Mesodermal cell (in vitro differentiated cells): ENCODE measurements around the gene ZSCAN25.

Experiments
- H3K27ac ChIP-seq: 2 replicates; pipeline ENCODE4 v1.7.0; 2013; ENCODE audit warnings: mild to moderate bottlenecking, low read depth, low read length, moderate library complexity; ENCODE audit not compliant: severe bottlenecking
- H3K36me3 ChIP-seq: 2 replicates; pipeline ENCODE4 v1.7.1; 2013; ENCODE audit warnings: mild to moderate bottlenecking, low read length, moderate library complexity; ENCODE audit not compliant: control insufficient read depth, insufficient read depth
- H3K4me1 ChIP-seq: one replicate; pipeline ENCODE4 v1.7.1; 2013; ENCODE audit warnings: mild to moderate bottlenecking, low read length; ENCODE audit not compliant: insufficient read depth, control insufficient read depth, poor library complexity, severe bottlenecking
- H3K4me3 ChIP-seq: 2 replicates; pipeline ENCODE4 v1.7.0; 2013; ENCODE audit warnings: low read length, control low read depth, mild to moderate bottlenecking; ENCODE audit not compliant: insufficient read depth, poor library complexity, severe bottlenecking; ENCODE audit errors: extremely low read depth
- H3K9me3 ChIP-seq: 2 replicates; pipeline ENCODE4 v1.7.1; 2013; ENCODE audit warnings: mild to moderate bottlenecking, low read length, moderate library complexity; ENCODE audit not compliant: control insufficient read depth
- WGBS, 2 experiments: methylation state at CpG; one replicate each; pipeline ENCODE4 v1.1.5; 2013; ENCODE audit warnings: missing lambda C conversion rate in 2 of 2; ENCODE audit not compliant: insufficient coverage in 2 of 2; 5-methylcytosine and 5-hydroxymethylcytosine counted together

The ZSCAN25 gene

DNA sequence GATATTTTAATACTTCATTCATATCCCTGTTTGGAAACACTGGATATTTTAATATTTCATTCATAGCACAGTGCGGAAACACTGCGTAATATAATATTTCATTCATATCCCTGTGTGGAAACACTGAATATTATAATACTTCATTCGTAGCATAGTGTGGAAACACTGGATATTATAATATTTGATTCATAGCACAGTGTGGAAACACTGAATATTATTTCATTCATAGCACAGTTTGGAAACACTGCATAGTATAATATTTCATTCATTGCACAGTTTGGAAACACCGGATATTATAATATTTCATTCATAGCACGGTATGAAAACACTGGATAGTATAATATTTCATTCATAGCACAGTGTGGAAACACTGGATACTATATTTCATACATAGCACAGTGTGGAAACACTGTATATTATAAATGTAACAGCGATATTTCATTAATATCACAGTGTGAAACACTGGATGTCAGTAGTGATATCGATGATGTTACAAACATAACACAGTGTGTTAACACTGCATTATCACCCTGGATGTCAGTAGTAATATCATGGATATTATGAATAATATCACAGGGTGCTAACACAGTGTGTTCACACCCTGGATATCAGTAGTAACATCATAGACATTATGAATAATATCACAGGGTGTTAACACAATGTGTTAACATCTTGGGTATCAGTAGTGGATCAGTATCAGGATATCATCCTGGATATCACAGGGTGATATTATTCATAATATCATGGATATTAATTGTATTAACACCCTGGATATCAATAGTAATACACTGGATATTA lies 21.6 kb upstream of the ZSCAN25 start:
- no CpG with 5 or more reads among the region's 7 CpGs for whole genome bisulfite sequencing, 2 experiments
- Histone ChIP-seq H3K4me1 (no peaks in the 10 kb centered on the region), H3K27ac (no peak overlapping the region), H3K9me3 (no peaks in the 10 kb centered on the region), H3K36me3 (no peaks in the 10 kb centered on the region), H3K4me3 (no peak overlapping the region)

DNA sequence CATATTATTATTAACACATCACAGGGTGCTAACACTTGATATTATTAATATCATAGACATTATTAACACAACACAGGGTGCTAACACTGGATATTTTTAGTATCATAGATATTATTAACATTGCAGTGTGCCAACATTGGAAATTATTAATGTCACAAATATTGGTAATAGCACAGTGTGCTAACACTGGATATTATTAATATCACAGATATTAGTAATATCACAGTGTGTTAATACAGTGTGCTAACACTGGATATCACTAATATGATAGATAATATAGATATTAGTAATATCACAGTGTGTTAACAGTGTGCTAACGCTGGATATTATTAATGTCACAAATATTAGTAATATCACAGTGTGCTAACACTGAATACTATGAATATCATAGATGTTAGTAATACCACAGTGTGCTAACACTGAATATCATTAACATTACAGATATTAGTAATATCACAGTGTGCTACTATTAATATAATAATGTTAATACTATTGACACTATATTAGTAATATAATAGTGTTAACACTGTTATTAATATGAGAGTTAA lies 20.3 kb upstream of the ZSCAN25 start:
- Histone ChIP-seq H3K4me3 (no peak overlapping the region), H3K4me1 (no peaks in the 10 kb centered on the region), H3K27ac (no peak overlapping the region), H3K36me3 (no peaks in the 10 kb centered on the region), H3K9me3 (no peaks in the 10 kb centered on the region)
- WGBS, 2 experiments = no CpG with 5 or more reads among the region's 1 CpG

DNA sequence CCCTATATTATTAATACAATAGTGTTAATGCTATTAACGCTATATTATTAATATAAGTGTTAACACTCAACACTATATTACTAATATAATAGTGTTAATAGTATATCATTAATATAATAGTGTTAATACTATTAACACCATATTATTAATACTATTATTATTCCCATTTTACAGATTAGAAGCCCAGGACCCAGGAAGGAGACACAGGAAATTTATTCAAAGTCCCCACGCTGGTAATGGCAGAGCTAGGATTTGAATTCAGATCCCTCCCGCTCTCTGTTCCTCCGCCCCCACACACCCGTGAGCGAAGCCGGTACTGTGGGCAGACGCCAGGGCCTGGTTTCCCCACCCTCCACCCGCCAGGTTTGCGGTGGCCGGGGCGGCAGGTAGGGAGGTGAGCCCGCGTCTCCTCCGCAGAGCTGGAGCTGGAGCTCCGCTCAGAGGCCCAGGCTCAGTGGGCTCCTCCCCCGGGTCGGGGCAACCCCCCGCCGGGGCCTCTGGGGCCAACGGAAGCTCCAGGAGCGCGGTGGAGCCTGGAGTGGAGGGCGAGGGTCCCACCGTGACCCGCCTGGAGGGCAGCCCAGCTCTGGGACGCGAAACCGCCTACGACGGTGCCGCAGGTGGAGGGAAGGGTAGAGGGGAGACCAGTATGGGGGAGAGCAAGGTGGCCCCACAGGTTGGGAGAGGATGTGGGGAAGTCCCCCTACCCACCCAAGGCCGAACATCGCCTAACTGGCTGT lies 18.8 kb upstream of the ZSCAN25 start, which contains the start of gene TMEM225B:
Gene TMEM225B (plus strand): TSS at position 506 of the 740 bp plus-strand sequence. CDS start 6,122 bp downstream, outside the sequence.
- H3K4me1 ChIP-seq = no peaks in the 10 kb centered on the region
- H3K9me3 ChIP-seq = no peaks in the 10 kb centered on the region
- H3K27ac ChIP-seq = no peak within 1 kb of the TSS
- no peak within 1 kb of the TSS for H3K4me3 ChIP-seq
- H3K36me3 ChIP-seq = no peaks in the 10 kb centered on the region
- WGBS, 2 experiments = 91% methylated on average over 12 to 18 of the region's 34 CpGs

DNA sequence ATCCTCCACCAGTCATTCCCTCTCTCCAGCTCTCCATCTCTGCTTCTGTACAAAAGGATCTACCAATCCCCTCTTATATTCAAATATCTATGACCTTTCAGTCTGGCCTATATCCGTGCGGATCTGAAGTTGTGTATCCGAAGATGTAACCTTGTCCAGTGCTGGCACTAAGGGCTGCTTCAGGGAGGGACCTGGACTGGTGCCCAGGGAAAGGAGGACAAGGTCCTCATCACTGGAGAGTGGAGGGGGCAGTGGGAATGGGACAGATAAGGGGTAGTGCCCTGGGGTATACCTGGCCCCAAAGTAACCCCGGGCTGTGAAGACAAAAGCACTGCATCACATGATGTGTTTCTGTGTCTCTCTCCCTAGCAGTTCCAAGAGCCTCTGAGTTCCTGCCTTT lies 16.9 kb upstream of the ZSCAN25 start:
- Histone ChIP-seq H3K4me3 (no peak overlapping the region), H3K9me3 (no peaks in the 10 kb centered on the region), H3K36me3 (no peaks in the 10 kb centered on the region), H3K4me1 (no peaks in the 10 kb centered on the region), H3K27ac (no peak overlapping the region)
- WGBS, 2 experiments = 80 to 95% methylated on average over 1 to 4 of the region's 4 CpGs

DNA sequence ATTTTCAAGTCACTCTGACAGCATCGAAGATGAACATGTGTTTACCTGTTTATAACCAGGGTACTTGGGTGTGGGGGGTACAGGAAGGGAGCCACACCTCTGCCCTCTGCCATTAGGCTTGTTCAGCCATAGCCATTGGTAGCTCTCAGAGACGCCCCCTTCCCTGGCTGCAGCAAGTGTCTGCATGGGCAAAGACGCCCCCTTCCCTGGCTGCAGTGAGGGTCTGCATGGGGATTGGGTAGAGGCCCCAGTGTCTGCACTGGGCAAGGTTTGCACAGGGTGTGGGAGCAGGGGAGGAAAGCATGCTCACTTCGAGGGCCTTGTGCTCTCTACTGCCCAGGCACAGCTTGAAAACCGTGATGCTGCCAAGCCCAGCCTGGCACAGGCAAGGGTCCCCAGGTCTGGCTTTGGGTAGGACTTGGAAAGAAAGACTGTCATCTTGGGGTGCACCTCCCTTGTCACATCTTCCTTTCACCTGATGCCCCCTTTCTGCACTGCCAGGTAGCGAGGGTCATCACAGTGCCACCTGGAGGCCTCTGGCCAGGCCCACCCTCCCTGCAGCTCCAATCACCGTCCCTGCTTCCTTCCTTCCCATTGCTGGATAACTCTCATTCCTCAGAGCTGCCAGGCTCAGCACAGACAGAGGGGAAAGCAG lies 15.0 kb upstream of the ZSCAN25 start:
- H3K4me3 ChIP-seq = no peak overlapping the region
- H3K36me3 ChIP-seq = no peaks in the 10 kb centered on the region
- no peak overlapping the region for H3K27ac ChIP-seq
- H3K4me1 ChIP-seq = no peaks in the 10 kb centered on the region
- 69 to 80% methylated on average over 4 to 5 of the region's 7 CpGs for WGBS, 2 experiments
- H3K9me3 ChIP-seq = no peaks in the 10 kb centered on the region

DNA sequence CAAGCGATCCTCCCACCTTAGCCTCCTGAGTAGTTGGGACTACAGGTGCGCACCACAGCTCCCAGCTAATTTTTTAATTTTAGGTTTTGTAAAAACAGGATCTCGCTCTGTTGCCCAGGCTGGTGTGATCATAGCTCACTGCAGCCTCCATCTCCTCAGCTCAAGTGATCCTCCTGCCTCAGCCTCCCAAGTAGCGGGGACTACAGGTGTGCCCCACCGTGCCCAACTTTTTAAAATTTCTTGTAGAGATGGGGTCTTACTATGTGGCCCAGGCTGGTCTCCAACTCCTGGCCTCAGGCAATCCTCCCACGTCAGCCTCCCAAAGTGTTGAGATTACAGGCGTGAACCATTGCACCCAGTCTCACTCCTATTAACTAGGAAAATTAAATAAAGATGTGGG lies 11.2 kb upstream of the ZSCAN25 start:
- no peaks in the 10 kb centered on the region for H3K9me3 ChIP-seq
- H3K4me3 ChIP-seq = no peak overlapping the region
- no peaks in the 10 kb centered on the region for H3K36me3 ChIP-seq
- 97 to 100% methylated on average over 4 to 5 of the region's 7 CpGs for WGBS, 2 experiments
- H3K4me1 ChIP-seq = no peaks in the 10 kb centered on the region
- no peak overlapping the region for H3K27ac ChIP-seq

DNA sequence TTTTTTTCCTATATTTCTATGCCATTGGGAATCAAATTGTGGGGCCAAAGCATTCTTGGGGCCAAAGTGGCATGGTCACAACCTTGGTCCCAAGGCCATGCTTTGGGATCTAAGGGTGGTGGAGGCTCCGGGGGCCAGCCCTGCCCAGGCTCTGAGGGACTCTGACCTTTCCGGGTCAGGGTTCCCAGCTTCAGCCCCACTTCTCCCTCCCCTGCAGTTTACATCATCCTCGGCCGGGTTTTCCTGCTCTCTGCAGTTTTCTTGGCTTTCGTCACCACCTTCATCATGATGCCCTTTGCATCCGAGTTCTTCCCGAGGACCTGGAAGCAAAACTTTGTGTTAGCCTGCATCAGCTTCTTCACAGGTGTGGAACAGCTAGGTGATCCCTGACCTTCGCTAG lies 10.2 kb upstream of the ZSCAN25 start:
- Histone ChIP-seq H3K36me3 (no peaks in the 10 kb centered on the region), H3K4me3 (no peak overlapping the region), H3K4me1 (no peaks in the 10 kb centered on the region), H3K27ac (no peak overlapping the region), H3K9me3 (no peaks in the 10 kb centered on the region)
- 86 to 89% methylated on average over 8 of the region's 8 CpGs for WGBS, 2 experiments

DNA sequence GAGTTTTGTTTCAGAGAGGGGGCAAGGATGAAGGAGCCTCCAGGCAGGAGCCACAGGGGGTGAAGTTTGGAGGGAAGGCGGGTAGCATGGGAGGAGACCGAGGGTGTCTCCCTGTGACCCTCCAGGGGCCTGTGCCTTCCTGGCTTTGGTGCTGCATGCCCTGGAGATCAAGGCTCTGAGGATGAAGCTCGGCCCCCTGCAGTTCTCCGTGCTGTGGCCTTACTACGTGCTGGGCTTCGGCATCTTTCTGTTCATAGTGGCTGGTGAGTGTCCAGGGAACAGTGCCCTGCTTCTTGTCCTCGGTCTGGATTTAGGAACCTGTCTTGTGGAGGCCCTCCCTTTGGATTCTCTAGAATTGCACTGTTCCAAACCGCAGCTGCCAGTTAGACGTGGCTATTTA lies 9.2 kb upstream of the ZSCAN25 start:
- no peak overlapping the region for H3K4me3 ChIP-seq
- no peaks in the 10 kb centered on the region for H3K9me3 ChIP-seq
- no peaks in the 10 kb centered on the region for H3K36me3 ChIP-seq
- WGBS, 2 experiments = 64 to 77% methylated on average over 8 of the region's 9 CpGs
- no peak overlapping the region for H3K27ac ChIP-seq
- no peaks in the 10 kb centered on the region for H3K4me1 ChIP-seq

DNA sequence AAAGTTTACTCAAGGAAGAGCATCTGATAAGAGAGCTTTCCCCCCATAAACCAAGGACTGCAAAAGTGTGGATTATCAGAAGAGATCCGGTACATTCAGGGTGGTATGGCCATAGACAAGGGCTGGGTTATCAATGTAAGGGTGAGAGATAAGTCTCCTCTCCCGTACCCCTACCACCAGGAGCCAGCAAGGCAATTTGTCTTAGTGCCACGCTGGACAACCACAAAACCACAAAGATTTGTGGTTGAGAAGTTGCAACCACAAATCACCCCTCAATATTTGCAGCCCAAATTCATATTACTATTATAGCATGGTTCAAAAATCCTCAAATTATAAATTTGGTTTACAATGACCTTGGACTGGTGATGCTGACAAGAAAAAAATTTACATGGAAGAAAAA lies 2.3 kb upstream of the ZSCAN25 start:
- H3K9me3 ChIP-seq = no peaks in the 10 kb centered on the region
- no peak overlapping the region for H3K4me3 ChIP-seq
- no peak overlapping the region for H3K27ac ChIP-seq
- peaks cover 12% of the 10 kb centered on the region for H3K36me3 ChIP-seq
- WGBS, 2 experiments = 100% methylated on average over 1 of the region's 3 CpGs; no CpG with 5 or more reads in 1 of the 2 experiments
- peaks cover 14% of the 10 kb centered on the region for H3K4me1 ChIP-seq

DNA sequence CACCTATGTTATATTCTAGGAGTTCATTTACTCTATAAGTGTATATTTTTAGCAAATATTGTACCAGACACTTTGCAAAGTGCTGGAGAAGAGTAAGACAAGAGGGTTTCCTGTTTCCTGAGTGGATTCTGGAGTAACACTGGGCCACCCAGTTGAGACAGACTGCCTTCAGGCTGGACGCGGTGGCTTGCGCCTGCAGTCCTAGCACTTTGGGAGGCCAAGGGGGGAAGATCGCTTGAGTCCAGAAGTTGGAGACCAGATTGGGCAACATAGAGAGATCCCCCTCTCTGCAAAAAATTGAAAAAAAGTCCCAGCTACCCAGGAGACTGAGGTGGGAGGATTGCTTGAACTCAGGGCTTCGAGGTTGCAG lies 772 bp upstream of the ZSCAN25 start:
- H3K27ac ChIP-seq = peak overlapping the region; percentile 86
- peak overlapping the region; percentile 95 for H3K4me3 ChIP-seq
- peaks cover 27% of the 10 kb centered on the region for H3K36me3 ChIP-seq
- 75 to 92% methylated on average over 4 to 5 of the region's 5 CpGs for WGBS, 2 experiments
- H3K9me3 ChIP-seq = no peaks in the 10 kb centered on the region
- H3K4me1 ChIP-seq = peaks cover 21% of the 10 kb centered on the region
